Activated CD4-positive, alpha-beta T cell treated with anti-CD3 and anti-CD28 coated beads, Interleukin-2, amount 50 U/mL, for 24 hours (primary cell): ENCODE results near the gene SLC41A1.

Experiments used
- DNase-seq, 2 donors: peaks; one replicate each; pipeline ENCODE4 v3.0.0-alpha.2; 2020; ENCODE audit warnings: low read depth in 1 of 2, low spot score in 1 of 2

The SLC41A1 gene

GRCh38 chr1:205791568-205792180, 21.3 kb downstream of the SLC41A1 start:
- peak in 1 of 2 donors; percentile 39 for DNase-seq

- no peak for DNase-seq
These were observed 25.6 kb downstream of the SLC41A1 start for GRCh38 chr1:205787287-205787916.

- DNase-seq = no peak
These were observed 26.4 kb downstream of the SLC41A1 start for GRCh38 chr1:205786601-205787000.

- DNase-seq = no peak
These were observed 27.6 kb downstream of the SLC41A1 start for GRCh38 chr1:205785446-205785845.

GRCh38 chr1:205783904-205784303, 29.1 kb downstream of the SLC41A1 start:
- no peak for DNase-seq

- no peak for DNase-seq
These were observed 29.6 kb downstream of the SLC41A1 start for GRCh38 chr1:205783433-205783795.

GRCh38 chr1:205782627-205783432, 30.2 kb downstream of the SLC41A1 start:
- DNase-seq = no peak

GRCh38 chr1:205780335-205780734, 32.7 kb downstream of the SLC41A1 start:
- DNase-seq = no peak

GRCh38 chr1:205777994-205778393, 35.0 kb downstream of the SLC41A1 start:
- DNase-seq = no peak

GRCh38 chr1:205775717-205776056, 37.3 kb downstream of the SLC41A1 start:
- DNase-seq = no peak

- peak; percentile 56 to 78 for DNase-seq
These were observed 37.8 kb downstream of the SLC41A1 start, which contains the start of gene RAB29 for GRCh38 chr1:205775015-205775716. RAB29 (minus strand) TSS chr1:205775482; CDS start chr1:205774956, 526 bp downstream.

- DNase-seq = peak in 1 of 2 donors; percentile 10
These were observed 38.6 kb downstream of the SLC41A1 start for GRCh38 chr1:205774198-205775014.

- DNase-seq = peak in 1 of 2 donors; percentile 19
These were observed 40.4 kb downstream of the SLC41A1 start for GRCh38 chr1:205772607-205773032.

- no peak for DNase-seq
These were observed 42.4 kb downstream of the SLC41A1 start for GRCh38 chr1:205770618-205771017.

- no peak for DNase-seq
These were observed 43.2 kb downstream of the SLC41A1 start for GRCh38 chr1:205769641-205770365.

GRCh38 chr1:205767248-205767647, 45.8 kb downstream of the SLC41A1 start:
- DNase-seq = no peak

GRCh38 chr1:205766570-205766969, 46.4 kb downstream of the SLC41A1 start:
- no peak for DNase-seq

- DNase-seq = no peak
These were observed 47.0 kb downstream of the SLC41A1 start for GRCh38 chr1:205766038-205766437.

GRCh38 chr1:205764578-205764977, 48.4 kb downstream of the SLC41A1 start:
- DNase-seq = no peak

- DNase-seq = no peak
These were observed 49.0 kb downstream of the SLC41A1 start for GRCh38 chr1:205763980-205764379.
